GM10266 (cell line): ENCODE results near the gene DENND1A.
A peak's percentile ranks its signal among the peaks of the same experiment; 100 is the strongest.

Experiments
- DNase-seq: peaks from one replicate; pipeline ENCODE4 v3.0.0; 2012; ENCODE audit errors: extremely low spot score
- CTCF ChIP-seq: IDR thresholded peaks from 2 replicates; pipeline ENCODE4 v1.5.1; 2012; ENCODE audit warnings: mild to moderate bottlenecking, low read depth; ENCODE audit not compliant: control insufficient read depth, insufficient read depth; ENCODE audit errors: missing control alignments

The DENND1A gene

GRCh38 chr9:123617952-123618678, 311.8 kb downstream of the DENND1A start:
- TF ChIP-seq CTCF = no peak
- DNase-seq = no peak

GRCh38 chr9:123617286-123617685, 312.6 kb downstream of the DENND1A start:
- TF ChIP-seq CTCF = no peak
- DNase-seq = no peak

DNA sequence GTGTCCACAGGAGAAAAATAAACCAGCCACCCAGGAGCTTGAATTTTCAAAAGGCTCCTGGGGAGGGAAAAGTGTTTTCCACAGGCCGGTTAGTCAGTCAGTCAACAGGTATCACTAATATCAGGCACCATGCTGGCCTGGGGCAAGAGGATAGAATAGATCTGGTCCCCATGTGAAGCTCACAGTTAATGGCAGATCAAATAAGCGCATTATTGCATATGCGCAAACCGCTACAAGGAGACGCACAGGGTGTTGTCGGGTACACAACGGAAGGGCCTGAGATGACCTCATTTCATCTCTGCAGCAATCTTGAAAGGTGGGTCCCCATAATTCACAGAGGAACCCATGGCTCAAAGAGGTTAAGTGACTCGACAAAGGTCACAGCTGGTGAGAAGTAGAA, 313.2 kb downstream of the DENND1A start:
- no peak for TF ChIP-seq CTCF
- DNase-seq = no peak

DNA sequence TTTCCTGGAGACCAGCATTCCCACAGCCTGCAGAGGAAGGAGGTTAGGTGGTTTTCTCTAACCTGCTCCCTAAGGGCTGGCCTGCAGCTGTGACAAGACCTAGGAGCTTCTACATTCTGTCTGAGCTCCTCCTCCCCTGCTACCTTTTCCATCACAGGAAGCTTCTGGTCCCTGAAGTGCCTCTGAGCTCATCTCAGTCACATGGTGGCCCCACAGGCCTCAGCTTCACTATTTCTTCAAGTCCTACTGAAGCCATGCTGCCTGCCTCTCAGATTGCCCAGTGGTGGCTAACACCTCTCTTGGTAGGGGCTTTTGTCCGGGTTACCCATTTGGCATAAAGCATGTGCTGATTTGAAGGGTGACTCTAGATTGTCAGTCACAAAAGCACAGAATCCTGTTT, 314.5 kb downstream of the DENND1A start:
- DNase-seq = peak; percentile 29
- TF ChIP-seq CTCF = no peak

GRCh38 chr9:123614306-123615263, 315.3 kb downstream of the DENND1A start:
- no peak for DNase-seq
- no peak for TF ChIP-seq CTCF

- no peak for DNase-seq
- TF ChIP-seq CTCF = no peak
These were observed 318.7 kb downstream of the DENND1A start for GRCh38 chr9:123611226-123611625.

DNA sequence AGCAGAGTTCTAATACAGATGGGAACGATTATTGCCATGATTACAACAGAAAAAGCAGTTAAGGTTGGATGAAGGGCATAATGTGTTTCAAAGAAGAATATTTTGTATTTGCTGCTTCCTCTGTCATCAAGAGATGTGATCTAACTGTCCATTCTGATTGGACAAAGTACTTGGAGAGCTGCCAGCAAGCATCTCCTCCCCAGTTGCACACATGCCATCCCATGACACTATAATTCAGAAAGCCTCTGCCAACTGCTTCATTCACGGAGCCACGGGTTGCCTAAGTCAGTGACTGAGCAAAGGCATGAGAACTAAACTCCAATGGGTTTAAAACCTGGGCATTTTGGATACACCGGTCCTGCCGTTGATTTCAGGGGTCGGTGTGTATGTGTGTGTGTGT, 320.1 kb downstream of the DENND1A start:
- TF ChIP-seq CTCF = no peak
- no peak for DNase-seq
